ENCODE measurements around the gene LIPE. TPM values are rescaled to one million over a fixed set of nuclear protein-coding genes. Genes with fewer than 3 reads are reported as not detected.

The LIPE gene
- total RNA-seq, 1 experiment from 2014 or later, result 8.2 TPM

GRCh38 chr19:42394751-42395150, 32.4 kb downstream of the LIPE start:
- Histone ChIP-seq H3K27me3 (ENCODE audit: control insufficient read depth, insufficient read depth, low read length) (peaks cover 11% of the 10 kb centered on the region), H3K36me3 (replicated peaks; ENCODE audit: control insufficient read depth, insufficient read depth, low read length) (no peaks in the 10 kb centered on the region), H3K4me3 (ENCODE audit: insufficient read depth, low read depth, low read length) (no peak overlapping the region)
- no peak for DNase-seq

GRCh38 chr19:42392165-42392564, 35.0 kb downstream of the LIPE start:
- Histone ChIP-seq H3K4me3 (ENCODE audit: insufficient read depth, low read depth, low read length) (no peak overlapping the region), H3K27me3 (ENCODE audit: control insufficient read depth, insufficient read depth, low read length) (peaks cover 17% of the 10 kb centered on the region), H3K36me3 (replicated peaks; ENCODE audit: control insufficient read depth, insufficient read depth, low read length) (no peaks in the 10 kb centered on the region)
- DNase-seq, result peak; percentile 32

GRCh38 chr19:42389899-42390298, 37.3 kb downstream of the LIPE start, which contains the start of gene CNFN:
Gene CNFN, minus strand, starts transcription at chr19:42390297. Its CDS starts 1,260 bp downstream, at chr19:42389037.
- H3K27me3 ChIP-seq (ENCODE audit: control insufficient read depth, insufficient read depth, low read length), result peaks cover 17% of the 10 kb centered on the region
- H3K4me3 ChIP-seq (ENCODE audit: insufficient read depth, low read depth, low read length), result no peak within 1 kb of the TSS
- DNase-seq, result no peak
- H3K36me3 ChIP-seq (replicated peaks; ENCODE audit: control insufficient read depth, insufficient read depth, low read length), result no peaks in the 10 kb centered on the region

- Histone ChIP-seq H3K4me3 (ENCODE audit: insufficient read depth, low read depth, low read length) (no peak overlapping the region), H3K36me3 (replicated peaks; ENCODE audit: control insufficient read depth, insufficient read depth, low read length) (no peaks in the 10 kb centered on the region), H3K27me3 (ENCODE audit: control insufficient read depth, insufficient read depth, low read length) (peaks cover 17% of the 10 kb centered on the region)
- peak; percentile 65 for DNase-seq
These were observed 38.2 kb downstream of the LIPE start for GRCh38 chr19:42388851-42389489.

- Histone ChIP-seq H3K4me3 (ENCODE audit: insufficient read depth, low read depth, low read length) (peak overlapping the region; percentile 69), H3K27me3 (ENCODE audit: control insufficient read depth, insufficient read depth, low read length) (peaks cover 17% of the 10 kb centered on the region), H3K36me3 (replicated peaks; ENCODE audit: control insufficient read depth, insufficient read depth, low read length) (no peaks in the 10 kb centered on the region)
- DNase-seq, result peak; percentile 97
These were observed 40.0 kb downstream of the LIPE start for GRCh38 chr19:42386974-42387707.

- no peaks in the 10 kb centered on the region for H3K27me3 ChIP-seq (ENCODE audit: control insufficient read depth, insufficient read depth, low read length)
- no peaks in the 10 kb centered on the region; the same call in 1 of the 2 replicates for H3K36me3 ChIP-seq (replicated peaks; ENCODE audit: control insufficient read depth, insufficient read depth, low read length)
- no peak overlapping the region for H3K4me3 ChIP-seq (ENCODE audit: insufficient read depth, low read depth, low read length)
- DNase-seq, result no peak
These were observed 47.0 kb downstream of the LIPE start for GRCh38 chr19:42380155-42380554.

GRCh38 chr19:42378225-42379215, 48.7 kb downstream of the LIPE start:
- Histone ChIP-seq H3K27me3 (ENCODE audit: control insufficient read depth, insufficient read depth, low read length) (no peaks in the 10 kb centered on the region), H3K4me3 (ENCODE audit: insufficient read depth, low read depth, low read length) (no peak overlapping the region), H3K36me3 (replicated peaks; ENCODE audit: control insufficient read depth, insufficient read depth, low read length) (peaks cover 4% of the 10 kb centered on the region)
- DNase-seq, result no peak

- no peaks in the 10 kb centered on the region for H3K27me3 ChIP-seq (ENCODE audit: control insufficient read depth, insufficient read depth, low read length)
- H3K4me3 ChIP-seq (ENCODE audit: insufficient read depth, low read depth, low read length), result no peak overlapping the region
- peaks cover 8% of the 10 kb centered on the region for H3K36me3 ChIP-seq (replicated peaks; ENCODE audit: control insufficient read depth, insufficient read depth, low read length)
- no peak for DNase-seq
These were observed 51.0 kb downstream of the LIPE start for GRCh38 chr19:42376177-42376555.

GRCh38 chr19:42375415-42376176, 51.6 kb downstream of the LIPE start:
- no peaks in the 10 kb centered on the region for H3K27me3 ChIP-seq (ENCODE audit: control insufficient read depth, insufficient read depth, low read length)
- peaks cover 8% of the 10 kb centered on the region for H3K36me3 ChIP-seq (replicated peaks; ENCODE audit: control insufficient read depth, insufficient read depth, low read length)
- H3K4me3 ChIP-seq (ENCODE audit: insufficient read depth, low read depth, low read length), result no peak overlapping the region
- DNase-seq, result no peak

- Histone ChIP-seq H3K4me3 (ENCODE audit: insufficient read depth, low read depth, low read length) (no peak overlapping the region), H3K27me3 (ENCODE audit: control insufficient read depth, insufficient read depth, low read length) (no peaks in the 10 kb centered on the region), H3K36me3 (replicated peaks; ENCODE audit: control insufficient read depth, insufficient read depth, low read length) (peaks cover 8% of the 10 kb centered on the region)
- no peak for DNase-seq
These were observed 52.3 kb downstream of the LIPE start for GRCh38 chr19:42374826-42375376.

- Histone ChIP-seq H3K36me3 (replicated peaks; ENCODE audit: control insufficient read depth, insufficient read depth, low read length) (peaks cover 8% of the 10 kb centered on the region), H3K4me3 (ENCODE audit: insufficient read depth, low read depth, low read length) (no peak overlapping the region), H3K27me3 (ENCODE audit: control insufficient read depth, insufficient read depth, low read length) (no peaks in the 10 kb centered on the region)
- peak; percentile 82 for DNase-seq
These were observed 56.5 kb downstream of the LIPE start for GRCh38 chr19:42370626-42371175.

- H3K36me3 ChIP-seq (replicated peaks; ENCODE audit: control insufficient read depth, insufficient read depth, low read length), result peaks cover 8% of the 10 kb centered on the region
These were observed 57.1 kb downstream of the LIPE start for GRCh38 chr19:42370068-42370520.

GRCh38 chr19:42369433-42370067, 57.6 kb downstream of the LIPE start:
- H3K4me3 ChIP-seq (ENCODE audit: insufficient read depth, low read depth, low read length), result no peak overlapping the region
- peaks cover 5% of the 10 kb centered on the region for H3K36me3 ChIP-seq (replicated peaks; ENCODE audit: control insufficient read depth, insufficient read depth, low read length)
- no peaks in the 10 kb centered on the region for H3K27me3 ChIP-seq (ENCODE audit: control insufficient read depth, insufficient read depth, low read length)
- no peak for DNase-seq

More at GRCh38 chr19:42370068-42370520, 57.1 kb downstream of the LIPE start:
- DNase-seq, result peak; percentile 94
- Histone ChIP-seq H3K27me3 (ENCODE audit: control insufficient read depth, insufficient read depth, low read length) (no peaks in the 10 kb centered on the region), H3K4me3 (ENCODE audit: insufficient read depth, low read depth, low read length) (no peak overlapping the region)
